Neural crest cell (in vitro differentiated cells): ENCODE measurements around the gene CD300H. TPM values are rescaled to one million over a fixed set of nuclear protein-coding genes. Genes with fewer than 3 reads are reported as not detected.
A peak's percentile ranks its signal among the peaks of the same experiment; 100 is the strongest.

ENCODE experiments used
- DNase-seq: peaks from one replicate; pipeline ENCODE4 v3.0.0; 2021; ENCODE audit warnings: low read depth, mixed read lengths, low spot score
- H3K27ac Mint-ChIP-seq: one replicate; pipeline ENCODE4 v1.8.0; 2021; ENCODE audit warnings: mild to moderate bottlenecking, mixed read lengths; ENCODE audit not compliant: unreplicated experiment
- H3K27me3 Mint-ChIP-seq: 2 replicates; pipeline ENCODE4 v1.8.0; 2021; ENCODE audit warnings: low read depth, mild to moderate bottlenecking, mixed read lengths
- H3K36me3 Mint-ChIP-seq: 2 replicates; pipeline ENCODE4 v1.8.0; 2021; ENCODE audit warnings: low read depth, mild to moderate bottlenecking, mixed read lengths
- H3K4me1 Mint-ChIP-seq: 2 replicates; pipeline ENCODE4 v1.8.0; 2021; ENCODE audit warnings: mixed read lengths
- H3K4me3 Mint-ChIP-seq: one replicate; pipeline ENCODE4 v1.8.0; 2021; ENCODE audit warnings: mild to moderate bottlenecking, mixed read lengths
- H3K9me3 Mint-ChIP-seq: 2 replicates; pipeline ENCODE4 v1.8.0; 2021; ENCODE audit warnings: mixed read lengths
- CTCF ChIP-seq: fragments of 200-600 bp; sonication (generic); conservative IDR thresholded peaks from 2 replicates; pipeline ENCODE4 v1.5.0; 2021; ENCODE audit warnings: antibody characterized with exemption, mild to moderate bottlenecking
- total RNA-seq: library from RNA; stranded (reverse); gene quantifications from 2 replicates; pipeline ENCODE4 v1.2.1, GENCODE V29; 2021

CD300H gene
- total RNA-seq, 1 donor from 2014 or later, result not detected

GRCh38 chr17:74513987-74514631 is 53.2 kb downstream of the CD300H start:
- peak; percentile 25 for DNase-seq
- H3K4me3 Mint-ChIP-seq, result peak overlapping the region; percentile 54
- H3K27ac Mint-ChIP-seq, result peak overlapping the region; percentile 83
- peaks cover 9% of the 10 kb centered on the region for H3K4me1 Mint-ChIP-seq
- peaks cover 12% of the 10 kb centered on the region for H3K36me3 Mint-ChIP-seq
- TF ChIP-seq CTCF, result no peak
- H3K27me3 Mint-ChIP-seq, result peaks cover 66% of the 10 kb centered on the region
- peaks cover 20% of the 10 kb centered on the region for H3K9me3 Mint-ChIP-seq

- Mint-ChIP-seq H3K27ac (no peak overlapping the region), H3K27me3 (peaks cover 62% of the 10 kb centered on the region)
These were observed 54.7 kb downstream of the CD300H start for GRCh38 chr17:74512624-74513091.

GRCh38 chr17:74512036-74512435 is 55.3 kb downstream of the CD300H start:
- no peak overlapping the region for H3K27ac Mint-ChIP-seq

More at GRCh38 chr17:74512624-74513091, 54.7 kb downstream of the CD300H start:
- H3K36me3 Mint-ChIP-seq, result peaks cover 12% of the 10 kb centered on the region
- peaks cover 12% of the 10 kb centered on the region for H3K9me3 Mint-ChIP-seq
- TF ChIP-seq CTCF, result no peak
- H3K4me3 Mint-ChIP-seq, result no peak overlapping the region
- DNase-seq, result no peak
- peaks cover 9% of the 10 kb centered on the region for H3K4me1 Mint-ChIP-seq

More at GRCh38 chr17:74512036-74512435, 55.3 kb downstream of the CD300H start:
- DNase-seq, result no peak
- Mint-ChIP-seq H3K4me1 (peaks cover 9% of the 10 kb centered on the region), H3K4me3 (no peak overlapping the region), H3K36me3 (peaks cover 12% of the 10 kb centered on the region), H3K9me3 (peaks cover 12% of the 10 kb centered on the region), H3K27me3 (peaks cover 60% of the 10 kb centered on the region)
- no peak for TF ChIP-seq CTCF

Other genes starting within 250 kb of the CD300H start
- 0.25 and 0.63 TPM in 2 replicates for gene KIF19, start 241.3 kb downstream of the CD300H start, total RNA-seq
- gene BTBD17, start 205.6 kb downstream of the CD300H start, total RNA-seq, result 12.3 and 12.7 TPM in 2 replicates
- 0.23 TPM in 1 of 2 replicates, not detected in the other for gene GPR142, start 200.0 kb downstream of the CD300H start, total RNA-seq
- gene GPRC5C, start 135.4 kb downstream of the CD300H start, total RNA-seq, result 3.1 and 4.6 TPM in 2 replicates
- gene CD300A, start 100.9 kb downstream of the CD300H start, total RNA-seq, result not detected in 2 replicates
- gene CD300LB, start 36.0 kb downstream of the CD300H start, total RNA-seq, result not detected in 2 replicates
- gene CD300C, start 21.4 kb downstream of the CD300H start, total RNA-seq, result not detected in 2 replicates
- not detected in 2 replicates for gene CD300LD, start 24.8 kb upstream of the CD300H start, total RNA-seq
- gene CD300E, start 56.2 kb upstream of the CD300H start, total RNA-seq, result not detected in 2 replicates
- gene CD300LF, start 145.4 kb upstream of the CD300H start, total RNA-seq, result not detected in 2 replicates
- gene RAB37, start 169.7 kb upstream of the CD300H start, total RNA-seq, result not detected in 2 replicates
- gene NHERF1, start 181.1 kb upstream of the CD300H start, total RNA-seq, result 51.7 and 52.2 TPM in 2 replicates
- 66.9 and 67.7 TPM in 2 replicates for gene NAT9, start 208.8 kb upstream of the CD300H start, total RNA-seq